GM18526 (cell line): ENCODE measurements around the gene SH3BP5.

ENCODE experiments used
- POLR2A ChIP-seq: IDR thresholded peaks from 3 replicates; pipeline ENCODE4 v1.6.1; 2011; ENCODE audit not compliant: insufficient read length; ENCODE audit errors: extremely low read depth

Gene SH3BP5

DNA sequence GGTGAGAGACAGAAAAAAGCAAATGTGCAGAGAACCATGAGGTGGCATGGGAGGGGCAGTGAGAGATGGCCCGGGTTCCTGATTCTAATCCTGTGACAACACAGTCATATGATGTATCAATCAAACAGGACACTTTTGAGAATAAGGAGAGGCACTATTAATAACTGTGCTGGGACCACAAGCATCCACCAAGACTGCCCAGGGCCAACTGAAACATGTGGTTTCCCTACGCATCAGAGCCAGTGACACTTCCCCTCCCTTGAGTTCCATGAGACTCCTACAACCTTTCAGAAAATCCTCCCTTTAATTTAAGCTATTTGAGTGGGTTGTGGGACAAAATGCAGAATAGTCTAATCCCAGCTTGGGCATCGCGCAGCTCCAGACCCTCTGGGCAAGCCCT is 17.4 kb downstream of the SH3BP5 start:
- no peak for TF ChIP-seq POLR2A

DNA sequence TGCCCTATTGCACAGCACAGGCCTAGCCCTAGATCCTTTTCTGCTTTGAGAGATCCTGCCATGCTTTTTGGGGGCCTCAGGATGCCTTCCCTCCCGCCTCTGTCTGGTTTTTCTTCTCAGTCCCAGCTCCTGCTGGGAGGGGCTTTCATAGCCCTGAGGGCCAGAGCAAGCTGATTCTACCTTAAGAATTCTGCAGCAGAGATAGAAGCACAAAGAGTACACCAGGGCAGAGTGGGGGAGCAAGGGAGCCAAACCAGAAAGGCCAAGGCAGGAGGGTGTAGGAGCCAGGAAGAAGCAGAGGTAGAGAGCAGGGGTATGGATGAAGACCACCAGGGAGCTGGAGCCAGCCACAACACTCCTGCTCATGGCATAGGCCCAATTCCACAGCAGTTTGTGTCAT is 18.1 kb downstream of the SH3BP5 start:
- no peak for TF ChIP-seq POLR2A

DNA sequence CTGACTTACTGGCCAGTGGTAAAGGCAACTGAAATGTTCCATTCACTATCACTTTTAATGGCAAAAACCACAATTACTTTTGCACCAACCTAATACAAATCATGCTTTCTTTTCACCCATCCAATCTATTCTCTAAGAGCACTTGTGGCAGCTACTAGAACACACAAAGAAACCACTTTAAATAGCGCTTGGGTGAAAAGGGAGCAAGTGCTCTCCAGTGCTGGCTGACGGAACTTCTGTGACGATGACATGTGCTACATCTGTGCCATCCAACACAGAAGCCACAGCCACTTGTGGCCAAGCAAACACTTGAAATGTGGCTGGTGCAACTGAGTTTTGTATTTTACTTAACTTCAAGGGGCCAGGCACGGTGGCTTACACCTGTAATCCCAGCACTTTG is 18.9 kb downstream of the SH3BP5 start:
- TF ChIP-seq POLR2A, result no peak

DNA sequence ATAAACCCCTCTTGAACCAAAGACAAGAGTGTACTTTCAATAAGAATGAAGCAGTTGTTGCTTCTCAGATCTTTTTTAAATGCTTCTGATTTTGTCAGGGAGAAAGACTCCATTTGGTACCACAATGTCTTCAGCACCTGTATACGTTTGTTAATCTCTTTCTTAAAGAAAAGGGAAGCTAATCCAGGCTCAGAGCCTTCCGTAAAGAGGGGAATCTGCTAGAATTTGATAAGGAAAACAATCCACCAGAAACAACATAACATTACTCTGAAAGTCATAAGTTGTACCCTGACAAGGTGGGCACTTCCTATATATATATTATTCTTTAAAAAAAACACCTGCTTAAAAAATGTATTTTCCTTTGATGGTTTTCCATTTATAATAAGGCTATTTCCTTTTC is 19.8 kb downstream of the SH3BP5 start:
- no peak for TF ChIP-seq POLR2A

DNA sequence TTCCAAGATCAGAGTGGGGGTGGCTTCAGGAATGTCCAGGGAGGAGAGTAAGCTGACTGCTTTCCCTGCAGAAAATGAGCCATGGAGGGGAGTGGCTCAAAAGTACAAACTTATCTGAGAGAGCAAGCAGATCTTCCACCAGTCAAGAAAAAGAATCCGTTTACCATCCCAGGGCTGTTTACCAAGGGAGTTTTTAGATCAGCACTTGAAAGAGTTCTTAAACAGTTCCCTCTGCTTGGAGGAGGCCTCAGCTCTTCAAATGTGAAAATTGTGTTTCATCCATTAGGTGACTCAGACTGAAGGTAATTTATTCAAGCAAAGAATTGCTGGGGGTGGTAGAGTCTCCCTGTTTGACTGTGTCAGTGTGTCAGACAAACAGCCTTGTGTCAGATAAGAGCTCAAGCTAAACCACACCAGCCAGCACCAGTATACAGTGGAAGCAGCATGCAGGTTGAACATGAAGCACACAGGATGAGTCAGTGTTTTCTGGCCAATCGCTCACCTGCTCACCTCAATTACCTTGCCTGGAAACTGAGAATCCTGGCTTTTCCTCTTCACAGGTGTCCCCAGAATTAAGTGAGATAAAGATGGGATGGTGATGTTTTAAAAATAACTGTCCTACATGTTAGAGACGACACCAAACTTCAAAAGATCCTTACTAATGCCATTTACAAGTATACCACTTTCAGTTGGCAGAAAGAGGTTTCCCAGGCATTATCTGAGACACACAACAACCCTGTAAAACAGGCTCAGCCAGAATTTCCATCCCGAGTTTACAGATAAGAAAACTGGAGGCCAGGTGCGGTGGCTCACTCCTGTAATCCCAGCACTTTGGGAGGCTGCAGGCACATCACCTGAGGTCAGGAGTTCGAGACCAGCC is 21.7 kb downstream of the SH3BP5 start:
- no peak for TF ChIP-seq POLR2A

DNA sequence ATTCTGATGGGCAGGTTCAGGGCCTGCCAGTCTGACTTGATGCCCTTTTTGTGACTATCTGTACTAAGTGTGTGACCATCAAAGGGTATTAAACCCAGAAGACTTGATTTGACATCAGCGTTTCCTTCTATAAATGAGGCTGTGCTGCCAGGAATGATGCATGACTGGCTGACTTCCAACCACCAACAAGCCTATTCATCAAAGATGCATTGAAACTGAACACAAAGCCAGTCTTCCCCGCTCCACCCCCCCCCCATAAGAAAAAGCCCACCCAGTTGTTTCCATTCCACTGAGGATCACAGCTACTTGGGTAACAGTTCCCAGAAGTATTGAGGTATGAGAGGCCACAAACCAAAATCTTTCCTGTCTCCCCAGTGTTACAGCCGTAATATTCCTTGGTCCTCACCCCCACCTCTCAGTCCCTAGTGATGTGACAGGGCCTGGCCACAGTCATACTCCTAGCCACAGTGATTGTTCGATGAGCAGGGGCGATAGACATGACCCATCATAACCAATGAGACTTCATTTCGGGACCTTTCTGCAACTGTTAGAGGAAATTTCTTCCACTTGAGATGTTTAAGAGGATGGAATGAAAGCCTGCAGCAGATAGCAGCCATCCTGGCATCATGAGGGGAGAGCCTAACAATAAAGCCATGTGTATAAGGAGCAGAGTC is 22.6 kb downstream of the SH3BP5 start:
- TF ChIP-seq POLR2A, result no peak

DNA sequence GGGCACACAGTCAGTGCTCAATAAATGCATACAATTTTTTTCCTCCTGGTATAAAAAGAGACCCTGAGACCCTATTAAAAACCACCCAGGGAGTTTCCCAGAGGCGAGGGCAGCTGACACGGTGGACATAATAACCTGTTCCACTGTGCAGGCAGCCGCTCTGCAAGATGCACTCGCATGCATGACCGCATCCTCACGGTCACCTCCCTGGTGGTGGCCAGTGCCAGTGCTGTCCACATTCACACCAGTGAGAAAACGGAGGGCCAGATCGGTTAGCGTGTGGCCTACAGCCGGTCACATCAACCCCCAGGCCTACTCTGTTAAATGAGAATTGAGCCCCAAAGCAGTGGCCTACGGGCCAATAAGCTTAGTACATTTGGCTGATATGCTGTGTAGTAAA is 24.8 kb downstream of the SH3BP5 start:
- no peak for TF ChIP-seq POLR2A

DNA sequence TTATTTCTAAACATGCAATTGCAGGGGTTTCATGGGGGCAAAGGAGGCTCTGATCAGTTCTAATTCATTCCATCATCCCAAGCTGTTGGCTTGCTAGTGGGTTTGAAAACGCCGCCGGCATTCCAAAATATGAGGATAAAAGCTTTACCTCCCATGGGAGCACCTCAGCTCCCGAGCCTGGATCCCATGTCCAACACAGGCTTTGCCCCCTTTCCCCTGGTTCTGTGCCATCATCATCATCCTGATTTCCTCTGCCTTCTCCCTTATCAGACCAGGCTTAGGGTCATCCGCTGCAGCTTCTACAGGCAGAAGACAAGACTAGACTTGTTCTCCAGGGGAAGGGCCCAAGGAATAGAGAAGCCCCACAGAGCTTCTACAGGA is 25.4 kb downstream of the SH3BP5 start:
- no peak for TF ChIP-seq POLR2A

DNA sequence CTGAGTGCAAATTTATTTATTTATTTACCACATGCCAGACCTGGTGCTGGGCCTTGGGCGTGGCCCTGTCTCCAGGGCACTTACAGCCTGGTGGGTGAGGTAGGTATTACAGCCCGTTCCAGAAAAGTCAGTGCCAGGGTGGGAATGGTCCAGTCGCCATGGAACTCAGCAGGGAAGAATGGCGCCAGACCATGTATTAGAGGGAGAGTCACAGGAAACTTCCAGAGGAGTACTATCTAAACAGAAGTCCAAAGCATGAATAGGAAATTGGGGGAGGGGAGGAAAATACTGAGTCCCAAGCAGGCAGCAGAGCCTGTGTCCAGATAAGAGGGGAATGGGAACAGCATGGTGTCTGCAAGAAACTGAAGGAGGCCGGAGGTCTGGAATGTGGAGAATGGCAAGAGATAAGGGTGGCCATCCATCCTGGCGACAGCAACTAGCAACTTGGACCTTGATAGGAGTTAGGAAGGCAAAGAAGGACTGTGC is 27.0 kb downstream of the SH3BP5 start:
- no peak for TF ChIP-seq POLR2A

DNA sequence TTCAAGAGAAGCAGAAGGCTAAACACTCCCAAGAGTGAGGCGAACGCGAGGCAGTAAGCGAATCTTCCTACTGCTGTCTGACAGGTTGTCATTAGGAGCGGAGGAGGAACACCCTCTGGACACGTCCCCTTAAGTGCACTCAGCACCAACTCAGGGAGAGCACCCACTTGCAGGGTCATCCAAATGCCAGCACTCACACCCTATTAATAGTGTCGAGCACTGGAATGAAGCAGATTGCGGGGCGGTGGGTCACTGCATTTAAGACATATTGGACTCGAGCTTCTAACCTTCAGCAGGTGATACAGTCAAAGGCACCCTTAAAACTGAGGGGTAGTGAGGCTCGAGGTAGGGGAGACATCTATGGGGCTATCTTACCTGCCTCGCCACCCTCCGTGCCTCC is 28.7 kb downstream of the SH3BP5 start:
- TF ChIP-seq POLR2A, result no peak

DNA sequence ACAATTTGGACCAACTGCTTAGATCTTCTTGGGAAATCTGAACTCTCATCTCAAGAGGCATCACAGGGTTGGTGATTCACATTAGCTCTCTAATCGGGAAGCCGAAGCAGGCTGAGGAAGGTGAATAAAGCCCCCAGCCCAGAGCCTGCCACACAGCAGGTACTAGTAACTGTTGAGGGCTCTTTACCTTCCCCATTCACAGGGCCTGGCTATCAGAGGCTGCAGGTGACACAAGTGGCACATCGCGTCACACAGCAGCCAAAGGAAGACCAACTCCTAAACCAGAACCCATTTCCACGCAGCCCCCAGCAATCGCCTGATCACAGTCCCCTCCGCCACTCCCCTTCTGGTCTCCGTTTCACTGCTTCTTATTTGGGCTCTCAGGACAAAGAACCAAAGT is 29.2 kb downstream of the SH3BP5 start:
- no peak for TF ChIP-seq POLR2A

DNA sequence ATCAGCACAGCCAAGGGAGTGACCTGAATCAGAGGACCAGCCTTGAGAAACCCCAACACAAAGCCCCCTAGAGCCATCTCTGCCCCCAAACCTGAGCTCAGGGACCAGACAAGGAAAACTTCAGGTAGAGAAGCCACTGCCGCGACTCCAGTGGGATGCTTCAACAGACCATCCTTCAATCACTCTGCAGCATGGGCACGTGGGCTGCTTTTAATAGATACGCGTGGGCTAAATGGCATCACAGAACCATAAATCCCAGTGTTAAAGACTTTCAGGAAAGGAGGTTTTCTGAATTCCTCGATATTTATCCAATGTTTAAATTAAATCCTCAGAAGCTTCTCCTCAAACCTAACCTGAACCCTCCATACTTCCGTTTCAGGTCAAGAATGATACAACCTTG is 30.6 kb downstream of the SH3BP5 start:
- no peak for TF ChIP-seq POLR2A

DNA sequence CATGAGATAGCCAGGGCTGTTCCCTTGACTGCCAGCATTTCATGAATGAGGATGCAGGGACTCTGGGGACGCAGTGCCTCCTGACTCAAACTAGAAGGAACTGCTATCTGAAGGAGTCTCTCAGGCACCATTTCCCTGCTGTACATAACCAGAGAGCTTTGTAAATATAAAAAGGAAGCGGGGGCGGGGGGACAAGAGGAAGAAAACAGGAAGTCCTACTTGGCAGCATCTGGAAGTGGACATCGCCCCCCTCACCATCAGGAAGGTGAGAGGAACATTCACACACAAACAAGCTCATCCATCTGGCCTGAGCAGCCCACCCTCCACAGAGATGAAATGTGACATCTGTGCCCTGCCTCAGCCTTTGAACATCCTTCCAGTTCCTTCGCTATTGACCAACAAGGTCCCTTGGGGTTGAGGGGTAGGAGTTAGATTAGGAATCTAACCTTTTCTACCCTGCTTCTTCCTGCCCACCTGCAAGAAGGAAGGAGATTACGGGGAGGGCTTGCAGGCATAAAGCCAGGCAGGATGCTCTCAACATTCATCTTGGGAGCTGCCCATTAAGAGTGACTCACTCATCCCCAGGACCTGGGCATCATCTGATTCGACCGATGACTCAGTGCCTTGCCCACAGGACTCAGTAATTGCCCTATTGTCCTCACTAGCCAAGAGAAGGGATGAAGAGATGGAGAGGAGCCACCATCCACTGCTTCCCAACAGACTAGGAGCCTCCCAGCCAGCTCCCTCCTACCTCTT is 31.9 kb downstream of the SH3BP5 start:
- TF ChIP-seq POLR2A, result no peak

DNA sequence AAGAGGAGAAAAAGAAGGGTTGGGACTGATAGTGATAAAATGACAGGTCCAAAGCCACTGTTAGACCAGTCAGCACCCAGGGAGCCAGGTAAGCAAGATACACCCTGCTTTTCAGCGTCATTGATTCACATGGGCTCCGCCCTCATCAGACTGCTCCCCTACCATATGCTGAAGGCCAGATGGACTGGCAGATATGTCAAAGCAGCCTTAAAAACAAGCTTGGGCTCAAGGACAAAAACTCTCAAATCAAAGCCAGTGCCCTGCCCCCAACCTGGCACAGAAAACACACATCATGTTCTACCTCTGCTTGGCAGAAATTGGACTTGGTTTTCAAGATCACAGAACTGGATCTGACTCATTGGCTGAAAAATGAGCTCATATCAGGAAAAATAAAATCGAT is 33.4 kb downstream of the SH3BP5 start:
- no peak for TF ChIP-seq POLR2A

DNA sequence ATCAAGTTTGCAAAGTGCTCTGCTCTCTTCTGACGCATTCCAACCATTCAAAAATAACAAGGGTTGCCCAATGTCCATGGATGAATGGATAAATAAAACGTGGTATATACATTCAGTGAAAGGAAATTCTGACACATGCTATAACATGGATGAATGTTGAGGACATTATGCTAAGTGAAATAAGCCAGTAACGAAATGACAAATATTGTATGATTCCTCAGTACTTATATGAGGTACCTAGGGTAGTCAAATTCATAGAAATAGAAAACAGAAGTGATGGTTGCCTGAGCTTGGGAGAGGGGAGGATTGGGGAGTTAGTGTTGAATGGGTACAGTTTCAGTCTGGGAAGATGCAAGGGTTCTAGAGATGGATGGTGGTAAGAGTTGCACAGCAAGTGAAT is 33.9 kb downstream of the SH3BP5 start:
- TF ChIP-seq POLR2A, result no peak
